A549 (cell line): ENCODE results near the gene TMPRSS6. TPM values are rescaled to one million over a fixed set of nuclear protein-coding genes. Genes with fewer than 3 reads are reported as not detected.

ENCODE experiments used
- ATAC-seq, 2 experiments: fragments of 200-7000 bp in 1 of 2; fragments of >200 bp in 1 of 2; cut with Nextera tagmentation in 1 of 2; cut with Tn5 transposase in 1 of 2; 3 replicates each; pipeline versions ENCODE4 v1.8.0 to v1.9.1; 2018 to 2020; ENCODE audit warnings: mild to moderate bottlenecking in 1 of 2, moderate library complexity in 1 of 2
- CTCF ChIA-PET: fragments of 300-600 bp; sonication (Branson Sonifier 250); formaldehyde crosslinking; extraction: SDS; loops from one replicate; lab custom pipeline; 2021; ENCODE audit warnings: antibody characterized with exemption, inconsistent platforms; lab: Yijun Ruan, JAX
- POLR2A ChIA-PET: fragments of 350-600 bp; formaldehyde crosslinking; extraction: SDS; loops from one replicate; lab custom pipeline; 2021; ENCODE audit warnings: antibody characterized with exemption, inconsistent platforms; lab: Yijun Ruan, JAX
- DNase-seq, 2 experiments: peaks; one replicate each; pipeline versions ENCODE4 v3.0.0 to v3.0.0-alpha.2; 2011 to 2016; ENCODE audit warnings: low read depth in 1 of 2, low spot score in 1 of 2
- FAIRE-seq: peaks from 2 replicates; lab custom pipeline; 2011; peaks lifted over from hg19 to GRCh38; lab: Jason Lieb, UNC
- H3K27ac ChIP-seq, 2 experiments: fragments of >200 bp; sonication (Bioruptor Twin); formaldehyde crosslinking; 3 replicates each; pipeline ENCODE4 v1.5.1; 2016 to 2017
- H3K4me1 ChIP-seq: fragments of >200 bp; sonication (Bioruptor Twin); formaldehyde crosslinking; 3 replicates; pipeline ENCODE4 v1.6.1; 2016
- H3K4me2 ChIP-seq: fragments of >200 bp; sonication (Bioruptor Twin); formaldehyde crosslinking; 3 replicates; pipeline ENCODE4 v1.6.1; 2016
- H3K4me3 ChIP-seq: fragments of >200 bp; sonication (Bioruptor Twin); formaldehyde crosslinking; 3 replicates; pipeline ENCODE4 v1.5.1; 2016
- H3K9me3 ChIP-seq: fragments of >200 bp; sonication (Bioruptor Twin); formaldehyde crosslinking; 3 replicates; pipeline ENCODE4 v1.6.1; 2016
- CBX2 ChIP-seq: fragments of 200-600 bp; sonication (generic); IDR thresholded peaks from 2 replicates; pipeline ENCODE4 v1.6.1; 2016; ENCODE audit warnings: low read depth, mild to moderate bottlenecking, borderline replicate concordance
- CBX8 ChIP-seq: fragments of 200-600 bp; sonication (generic); IDR thresholded peaks from 2 replicates; pipeline ENCODE4 v1.6.1; 2016
- EHMT2 ChIP-seq: fragments of 200-600 bp; sonication (generic); IDR thresholded peaks from 2 replicates; pipeline ENCODE4 v1.6.1; 2016; ENCODE audit warnings: antibody characterized with exemption, low read depth, mild to moderate bottlenecking, moderate library complexity
- FOSB ChIP-seq: fragments of 250-450 bp; sonication (Bioruptor Pico); IDR thresholded peaks from 2 replicates; pipeline ENCODE4 v1.5.0; 2020; ENCODE audit warnings: mild to moderate bottlenecking, moderate library complexity
- HEYL ChIP-seq: fragments of 250-450 bp; sonication (Bioruptor Pico); IDR thresholded peaks from 2 replicates; pipeline ENCODE4 v1.8.0; 2021; ENCODE audit warnings: mild to moderate bottlenecking, moderate library complexity
- MAFK ChIP-seq: fragments of 450-650 bp; IDR thresholded peaks from 2 replicates; pipeline ENCODE4 v1.6.1; 2014; ENCODE audit not compliant: partially characterized antibody
- MAZ ChIP-seq: fragments of 150-350 bp; IDR thresholded peaks from 2 replicates; pipeline ENCODE4 v1.6.1; 2014; ENCODE audit warnings: antibody characterized with exemption, low read depth, low read length, borderline replicate concordance
- NFE2L2 ChIP-seq: fragments of 150-350 bp; conservative IDR thresholded peaks from 2 replicates; pipeline ENCODE4 v1.6.1; 2014; ENCODE audit warnings: low read length
- NPAS2 ChIP-seq: fragments of 250-450 bp; sonication (Bioruptor Pico); IDR thresholded peaks from 2 replicates; pipeline ENCODE4 v1.8.0; 2022; ENCODE audit warnings: mild to moderate bottlenecking, moderate library complexity, borderline replicate concordance
- POLR2AphosphoS2 ChIP-seq: conservative IDR thresholded peaks from 2 replicates; pipeline ENCODE4 v1.6.1; 2012; ENCODE audit warnings: low read length, improper control_type of control experiment, inconsistent platforms
- RAD21 ChIP-seq, 2 experiments: fragments of >200 bp in 1 of 2; sonication (Bioruptor Twin) in 1 of 2; formaldehyde crosslinking in 1 of 2; IDR thresholded peaks in 1 of 2; conservative IDR thresholded peaks in 1 of 2; 2 replicates in 1 of 2; 3 replicates in 1 of 2; pipeline ENCODE4 v1.6.1; 2012 to 2018; ENCODE audit warnings: inconsistent platforms in 1 of 2
- RFX5 ChIP-seq: fragments of 450-650 bp; IDR thresholded peaks from 2 replicates; pipeline ENCODE4 v1.7.1; 2014; ENCODE audit warnings: antibody characterized with exemption, mild to moderate bottlenecking, moderate library complexity
- TP53 ChIP-seq: fragments of 250-450 bp; sonication (Bioruptor Pico); IDR thresholded peaks from 2 replicates; pipeline ENCODE4 v1.5.0; 2021; ENCODE audit warnings: mild to moderate bottlenecking, moderate library complexity
- ZSCAN20 ChIP-seq: fragments of 250-450 bp; sonication (Bioruptor Pico); IDR thresholded peaks from 2 replicates; pipeline ENCODE4 v1.8.0; 2022; ENCODE audit warnings: mild to moderate bottlenecking, moderate library complexity
- WGBS: methylation state at CpG from one replicate; pipeline ENCODE4 v1.1.6; 2017; ENCODE audit errors: missing lambda C conversion rate; 5-methylcytosine and 5-hydroxymethylcytosine counted together
- polyA plus RNA-seq, 4 experiments: library from polyadenylated mRNA; depleted of rRNA in 3 of 4; stranded (reverse); fragments of >200 nt; fragmentation: RNase III in 1 of 4; extraction: RNeasy Plus Mini Kit Qiagen cat#74134 plus additional on column Dnase treatment in 1 of 4; gene quantifications; 2 replicates in 3 of 4; 3 replicates in 1 of 4; pipeline ENCODE4 v1.2.3, GENCODE V29; 2011 to 2017
- TF ChIP-seq, protein P1 (sequence below): IDR thresholded peaks from 2 replicates; pipeline ENCODE4 v1.6.1; 2012
- TF ChIP-seq, protein P2 (sequence below): IDR thresholded peaks from 2 replicates; pipeline ENCODE4 v1.6.1; 2012
- TF ChIP-seq, protein P3 (sequence below): fragments of >200 bp; sonication (Bioruptor Twin); formaldehyde crosslinking; IDR thresholded peaks from 3 replicates; pipeline ENCODE4 v1.5.1; 2016
- TF ChIP-seq, protein P4 (sequence below): fragments of >200 bp; sonication (Bioruptor Twin); formaldehyde crosslinking; IDR thresholded peaks from 2 replicates; pipeline ENCODE4 v1.6.1; 2016
- TF ChIP-seq, protein P5 (sequence below): fragments of 200-600 bp; sonication (generic); IDR thresholded peaks from 2 replicates; pipeline ENCODE4 v1.6.1; 2016; ENCODE audit warnings: antibody characterized with exemption, mild to moderate bottlenecking, moderate library complexity

The TMPRSS6 gene
- polyA plus RNA-seq, 2 of the 4 experiments (the other 2 are of a cell fraction), result not detected

DNA sequence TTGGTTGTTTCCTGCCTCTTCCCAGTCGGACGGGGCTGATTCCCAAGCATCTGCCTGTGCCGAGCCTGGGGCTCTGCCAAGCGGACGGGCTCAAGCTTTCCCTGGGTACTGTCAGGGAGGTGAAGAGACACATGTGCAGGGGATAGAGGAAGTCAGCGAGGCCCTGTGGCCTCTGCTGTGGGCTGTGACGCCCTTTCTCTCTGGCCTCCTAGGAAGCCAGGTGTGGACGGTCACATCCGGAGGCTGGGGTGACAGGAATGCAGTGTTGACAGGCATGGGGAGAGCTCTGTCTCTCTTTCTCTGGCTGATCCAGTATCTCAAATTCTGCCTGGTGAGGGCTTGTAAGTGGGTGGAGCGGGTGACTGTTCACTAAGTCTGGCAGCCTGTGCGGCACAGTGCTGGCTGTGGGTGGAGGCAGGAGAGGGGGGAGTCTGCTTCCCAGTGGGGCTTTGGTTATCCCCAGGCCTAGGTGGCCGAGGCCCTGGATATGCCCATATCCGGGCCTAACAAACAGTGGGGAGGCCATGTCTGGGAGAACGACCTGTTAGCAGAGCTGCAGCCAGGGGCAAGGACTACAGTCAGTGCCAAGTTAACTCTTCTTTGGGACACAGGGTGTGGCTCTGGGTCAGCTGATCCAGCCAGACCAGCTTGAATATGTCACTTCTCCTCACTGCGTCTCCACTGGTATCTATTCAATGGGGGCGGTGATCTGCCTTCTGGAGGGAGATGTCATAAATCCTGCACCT is 56.0 kb downstream of the TMPRSS6 start:
- Histone ChIP-seq H3K27ac (no peak overlapping the region), H3K4me2 (no peak overlapping the region), H3K4me1 (peaks cover 14% of the 10 kb centered on the region; the same call in 2 of the 3 replicates), H3K4me3 (no peak overlapping the region), H3K9me3 (no peaks in the 10 kb centered on the region)
- FAIRE-seq (no peak), DNase-seq (no peak), ATAC-seq (no peak)
- 90% methylated on average over 10 of the region's 16 CpGs for WGBS
- ChIA-PET CTCF (interaction anchor here (1.5 to 1.6 kb wide), 2 partner anchors 9 to 146 kb away, joined by 3 to 5 read pairs; no protein-coding TSS in a partner anchor), POLR2A (no interaction called here)
- TF ChIP-seq FOSB (CRISPR knock-in tag), result no peak
- TF ChIP-seq TP53 (CRISPR knock-in tag), result no peak
- no peak for TF ChIP-seq POLR2AphosphoS2
- TF ChIP-seq, protein P1, sequence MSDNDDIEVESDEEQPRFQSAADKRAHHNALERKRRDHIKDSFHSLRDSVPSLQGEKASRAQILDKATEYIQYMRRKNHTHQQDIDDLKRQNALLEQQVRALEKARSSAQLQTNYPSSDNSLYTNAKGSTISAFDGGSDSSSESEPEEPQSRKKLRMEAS, result no peak
- no peak for TF ChIP-seq HEYL (CRISPR knock-in tag)
- TF ChIP-seq, protein P2, sequence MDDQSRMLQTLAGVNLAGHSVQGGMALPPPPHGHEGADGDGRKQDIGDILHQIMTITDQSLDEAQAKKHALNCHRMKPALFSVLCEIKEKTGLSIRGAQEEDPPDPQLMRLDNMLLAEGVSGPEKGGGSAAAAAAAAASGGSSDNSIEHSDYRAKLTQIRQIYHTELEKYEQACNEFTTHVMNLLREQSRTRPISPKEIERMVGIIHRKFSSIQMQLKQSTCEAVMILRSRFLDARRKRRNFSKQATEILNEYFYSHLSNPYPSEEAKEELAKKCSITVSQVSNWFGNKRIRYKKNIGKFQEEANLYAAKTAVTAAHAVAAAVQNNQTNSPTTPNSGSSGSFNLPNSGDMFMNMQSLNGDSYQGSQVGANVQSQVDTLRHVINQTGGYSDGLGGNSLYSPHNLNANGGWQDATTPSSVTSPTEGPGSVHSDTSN, result no peak
- TF ChIP-seq CBX2, result no peak
- no peak for TF ChIP-seq RFX5
- no peak for TF ChIP-seq EHMT2
- TF ChIP-seq RAD21 (conservative IDR thresholded peaks at IDR 0.05 in 1 of 2, IDR thresholded peaks at IDR 0.05 in 1 of 2), result no peak
- no peak for TF ChIP-seq NFE2L2
- no peak for TF ChIP-seq NPAS2 (CRISPR knock-in tag)
- TF ChIP-seq ZSCAN20 (CRISPR knock-in tag), result no peak
- TF ChIP-seq, protein P3, sequence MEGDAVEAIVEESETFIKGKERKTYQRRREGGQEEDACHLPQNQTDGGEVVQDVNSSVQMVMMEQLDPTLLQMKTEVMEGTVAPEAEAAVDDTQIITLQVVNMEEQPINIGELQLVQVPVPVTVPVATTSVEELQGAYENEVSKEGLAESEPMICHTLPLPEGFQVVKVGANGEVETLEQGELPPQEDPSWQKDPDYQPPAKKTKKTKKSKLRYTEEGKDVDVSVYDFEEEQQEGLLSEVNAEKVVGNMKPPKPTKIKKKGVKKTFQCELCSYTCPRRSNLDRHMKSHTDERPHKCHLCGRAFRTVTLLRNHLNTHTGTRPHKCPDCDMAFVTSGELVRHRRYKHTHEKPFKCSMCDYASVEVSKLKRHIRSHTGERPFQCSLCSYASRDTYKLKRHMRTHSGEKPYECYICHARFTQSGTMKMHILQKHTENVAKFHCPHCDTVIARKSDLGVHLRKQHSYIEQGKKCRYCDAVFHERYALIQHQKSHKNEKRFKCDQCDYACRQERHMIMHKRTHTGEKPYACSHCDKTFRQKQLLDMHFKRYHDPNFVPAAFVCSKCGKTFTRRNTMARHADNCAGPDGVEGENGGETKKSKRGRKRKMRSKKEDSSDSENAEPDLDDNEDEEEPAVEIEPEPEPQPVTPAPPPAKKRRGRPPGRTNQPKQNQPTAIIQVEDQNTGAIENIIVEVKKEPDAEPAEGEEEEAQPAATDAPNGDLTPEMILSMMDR, result no peak
- no peak for TF ChIP-seq MAZ
- TF ChIP-seq, protein P4, sequence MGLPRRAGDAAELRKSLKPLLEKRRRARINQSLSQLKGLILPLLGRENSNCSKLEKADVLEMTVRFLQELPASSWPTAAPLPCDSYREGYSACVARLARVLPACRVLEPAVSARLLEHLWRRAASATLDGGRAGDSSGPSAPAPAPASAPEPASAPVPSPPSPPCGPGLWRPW, result no peak
- TF ChIP-seq, protein P5, sequence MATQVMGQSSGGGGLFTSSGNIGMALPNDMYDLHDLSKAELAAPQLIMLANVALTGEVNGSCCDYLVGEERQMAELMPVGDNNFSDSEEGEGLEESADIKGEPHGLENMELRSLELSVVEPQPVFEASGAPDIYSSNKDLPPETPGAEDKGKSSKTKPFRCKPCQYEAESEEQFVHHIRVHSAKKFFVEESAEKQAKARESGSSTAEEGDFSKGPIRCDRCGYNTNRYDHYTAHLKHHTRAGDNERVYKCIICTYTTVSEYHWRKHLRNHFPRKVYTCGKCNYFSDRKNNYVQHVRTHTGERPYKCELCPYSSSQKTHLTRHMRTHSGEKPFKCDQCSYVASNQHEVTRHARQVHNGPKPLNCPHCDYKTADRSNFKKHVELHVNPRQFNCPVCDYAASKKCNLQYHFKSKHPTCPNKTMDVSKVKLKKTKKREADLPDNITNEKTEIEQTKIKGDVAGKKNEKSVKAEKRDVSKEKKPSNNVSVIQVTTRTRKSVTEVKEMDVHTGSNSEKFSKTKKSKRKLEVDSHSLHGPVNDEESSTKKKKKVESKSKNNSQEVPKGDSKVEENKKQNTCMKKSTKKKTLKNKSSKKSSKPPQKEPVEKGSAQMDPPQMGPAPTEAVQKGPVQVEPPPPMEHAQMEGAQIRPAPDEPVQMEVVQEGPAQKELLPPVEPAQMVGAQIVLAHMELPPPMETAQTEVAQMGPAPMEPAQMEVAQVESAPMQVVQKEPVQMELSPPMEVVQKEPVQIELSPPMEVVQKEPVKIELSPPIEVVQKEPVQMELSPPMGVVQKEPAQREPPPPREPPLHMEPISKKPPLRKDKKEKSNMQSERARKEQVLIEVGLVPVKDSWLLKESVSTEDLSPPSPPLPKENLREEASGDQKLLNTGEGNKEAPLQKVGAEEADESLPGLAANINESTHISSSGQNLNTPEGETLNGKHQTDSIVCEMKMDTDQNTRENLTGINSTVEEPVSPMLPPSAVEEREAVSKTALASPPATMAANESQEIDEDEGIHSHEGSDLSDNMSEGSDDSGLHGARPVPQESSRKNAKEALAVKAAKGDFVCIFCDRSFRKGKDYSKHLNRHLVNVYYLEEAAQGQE, result no peak
- no peak for TF ChIP-seq MAFK
- no peak for TF ChIP-seq CBX8
